Mammary epithelial cell (primary cell): ENCODE results near the gene GNA15.

ENCODE experiments used
- EZH2 ChIP-seq: IDR thresholded peaks from 2 replicates; pipeline ENCODE4 v1.6.1; 2012; ENCODE audit warnings: low read length, inconsistent platforms, borderline replicate concordance
- TF ChIP-seq, protein P1 (sequence below), 2 donors: IDR thresholded peaks in 1 of 2; conservative IDR thresholded peaks in 1 of 2; 2 replicates each; pipeline ENCODE4 v1.5.1; 2011 to 2012; ENCODE audit warnings: inconsistent platforms in 2 of 2, low read length in 2 of 2, mild to moderate bottlenecking in 2 of 2, control low read depth in 1 of 2, low read depth in 1 of 2; ENCODE audit not compliant: insufficient read depth in 1 of 2; ENCODE audit errors: extremely low read depth in 1 of 2

DNA sequence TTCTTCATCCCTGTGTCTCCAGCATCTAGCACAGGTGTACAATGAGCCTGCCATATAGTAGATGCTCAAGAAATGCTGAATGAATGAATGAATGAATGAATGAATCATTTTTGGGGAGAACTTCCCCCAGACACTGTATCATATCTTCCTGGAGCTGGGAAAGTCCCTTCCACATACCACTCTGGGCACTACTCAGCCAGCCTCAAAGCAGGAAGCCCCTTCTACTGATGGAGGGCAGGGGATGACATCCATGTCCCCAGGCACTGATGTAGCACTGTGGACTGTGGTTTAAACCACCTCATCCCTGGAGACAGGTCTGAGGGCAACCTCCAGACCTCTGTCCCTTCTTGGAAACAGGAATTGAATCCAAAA is 4.8 kb downstream of the GNA15 start:
- TF ChIP-seq, protein P1, sequence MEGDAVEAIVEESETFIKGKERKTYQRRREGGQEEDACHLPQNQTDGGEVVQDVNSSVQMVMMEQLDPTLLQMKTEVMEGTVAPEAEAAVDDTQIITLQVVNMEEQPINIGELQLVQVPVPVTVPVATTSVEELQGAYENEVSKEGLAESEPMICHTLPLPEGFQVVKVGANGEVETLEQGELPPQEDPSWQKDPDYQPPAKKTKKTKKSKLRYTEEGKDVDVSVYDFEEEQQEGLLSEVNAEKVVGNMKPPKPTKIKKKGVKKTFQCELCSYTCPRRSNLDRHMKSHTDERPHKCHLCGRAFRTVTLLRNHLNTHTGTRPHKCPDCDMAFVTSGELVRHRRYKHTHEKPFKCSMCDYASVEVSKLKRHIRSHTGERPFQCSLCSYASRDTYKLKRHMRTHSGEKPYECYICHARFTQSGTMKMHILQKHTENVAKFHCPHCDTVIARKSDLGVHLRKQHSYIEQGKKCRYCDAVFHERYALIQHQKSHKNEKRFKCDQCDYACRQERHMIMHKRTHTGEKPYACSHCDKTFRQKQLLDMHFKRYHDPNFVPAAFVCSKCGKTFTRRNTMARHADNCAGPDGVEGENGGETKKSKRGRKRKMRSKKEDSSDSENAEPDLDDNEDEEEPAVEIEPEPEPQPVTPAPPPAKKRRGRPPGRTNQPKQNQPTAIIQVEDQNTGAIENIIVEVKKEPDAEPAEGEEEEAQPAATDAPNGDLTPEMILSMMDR (conservative IDR thresholded peaks at IDR 0.05 in 1 of 2, IDR thresholded peaks at IDR 0.05 in 1 of 2; ENCODE audit: extremely low read depth in 1 of 2, insufficient read depth in 1 of 2, low read depth in 1 of 2, low read length in 2 of 2), result no peak
- TF ChIP-seq EZH2, result no peak
